Activated naive CD4-positive, alpha-beta T cell treated with anti-CD3 and anti-CD28 coated beads, Interleukin-2, amount 50 U/mL, for 16 hours (primary cell): ENCODE results near the gene SPEM2.

Experiments
- DNase-seq: peaks from one replicate; pipeline ENCODE4 v3.0.0-alpha.2; 2020

Gene SPEM2

GRCh38 chr17:7425316-7425715, at the start of gene SPEM2:
TSS of gene SPEM2 (plus strand) at chr17:7425616. CDS start at chr17:7425689, 73 bp downstream.
- no peak for DNase-seq

GRCh38 chr17:7379134-7379533, 46.3 kb upstream of the SPEM2 start:
- no peak for DNase-seq

GRCh38 chr17:7380321-7380720, 45.1 kb upstream of the SPEM2 start:
- DNase-seq, result no peak

- DNase-seq, result no peak
Measured at GRCh38 chr17:7380855-7381683, 44.3 kb upstream of the SPEM2 start, which contains the start of gene TNK1. TSS of gene TNK1 (plus strand) at chr17:7381089. CDS start at chr17:7382927, 1,838 bp downstream.

- no peak for DNase-seq
Measured at GRCh38 chr17:7382901-7383300, 42.5 kb upstream of the SPEM2 start.

- DNase-seq, result no peak
Measured at GRCh38 chr17:7383371-7383741, 42.1 kb upstream of the SPEM2 start.

- peak; percentile 82 for DNase-seq
Measured at GRCh38 chr17:7383742-7384488, 41.5 kb upstream of the SPEM2 start.

GRCh38 chr17:7384489-7385081, 40.8 kb upstream of the SPEM2 start:
- no peak for DNase-seq

GRCh38 chr17:7388856-7389255, 36.6 kb upstream of the SPEM2 start:
- DNase-seq, result no peak

GRCh38 chr17:7389924-7390910, 35.2 kb upstream of the SPEM2 start:
- no peak for DNase-seq

- no peak for DNase-seq
Measured at GRCh38 chr17:7391307-7391706, 34.1 kb upstream of the SPEM2 start.

GRCh38 chr17:7392696-7393612, 32.5 kb upstream of the SPEM2 start:
- no peak for DNase-seq

- DNase-seq, result peak; percentile 66
Measured at GRCh38 chr17:7393613-7394451, 31.6 kb upstream of the SPEM2 start.

- DNase-seq, result peak; percentile 85
Measured at GRCh38 chr17:7394452-7395191, 30.8 kb upstream of the SPEM2 start, which contains the start of gene PLSCR3. TSS of gene PLSCR3 (minus strand) at chr17:7394525. CDS start at chr17:7394110, 415 bp downstream.

- DNase-seq, result no peak
Measured at GRCh38 chr17:7396147-7396546, 29.3 kb upstream of the SPEM2 start.

- no peak for DNase-seq
Measured at GRCh38 chr17:7398612-7399011, 26.8 kb upstream of the SPEM2 start.

- DNase-seq, result no peak
Measured at GRCh38 chr17:7403043-7403726, 22.2 kb upstream of the SPEM2 start.

GRCh38 chr17:7403727-7403976, 21.8 kb upstream of the SPEM2 start:
- no peak for DNase-seq
